Raji (cell line): ENCODE measurements around the gene IL13.

Experiments
- POLR2A ChIP-seq: IDR thresholded peaks from 2 replicates; pipeline ENCODE4 v1.6.1; 2011; ENCODE audit warnings: low read depth, low read length, control low read depth; ENCODE audit not compliant: insufficient read depth

Gene IL13

GRCh38 chr5:132647473-132647872 is 10.5 kb upstream of the IL13 start:
- TF ChIP-seq POLR2A, result no peak

GRCh38 chr5:132648355-132648754 is 9.6 kb upstream of the IL13 start:
- no peak for TF ChIP-seq POLR2A

GRCh38 chr5:132651838-132652469 is 6.0 kb upstream of the IL13 start:
- TF ChIP-seq POLR2A, result no peak

- TF ChIP-seq POLR2A, result no peak
These were observed 4.3 kb upstream of the IL13 start for GRCh38 chr5:132653716-132654115.

- no peak for TF ChIP-seq POLR2A
These were observed 1.9 kb upstream of the IL13 start for GRCh38 chr5:132655821-132656773.

- TF ChIP-seq POLR2A, result no peak
These were observed 1.1 kb upstream of the IL13 start for GRCh38 chr5:132656774-132657355.

- TF ChIP-seq POLR2A, result no peak
These were observed 669 bp downstream of the IL13 start for GRCh38 chr5:132658381-132659302.

GRCh38 chr5:132659598-132660493 is 1.9 kb downstream of the IL13 start:
- TF ChIP-seq POLR2A, result no peak

- 0 out of 2 replicates have a peak, but pooled peaks have one; percentile 22 for TF ChIP-seq POLR2A
These were observed 3.4 kb downstream of the IL13 start for GRCh38 chr5:132661231-132662003.

- no peak; the same call in 1 of the 2 replicates for TF ChIP-seq POLR2A
These were observed 4.0 kb downstream of the IL13 start for GRCh38 chr5:132662004-132662401.

GRCh38 chr5:132662925-132663770 is 5.2 kb downstream of the IL13 start:
- peak; percentile 48; the same call in 1 of the 2 replicates for TF ChIP-seq POLR2A
